Activated CD8-positive, alpha-beta T cell treated with anti-CD3 and anti-CD28 coated beads for 36 hours (primary cell): ENCODE measurements around the gene ARL4C. TPM values are rescaled to one million over a fixed set of nuclear protein-coding genes. Genes with fewer than 3 reads are reported as not detected.
A peak's percentile ranks its signal among the peaks of the same experiment; 100 is the strongest.

Experiments used
- ATAC-seq: fragments of 200-7000 bp; cut with Tn5 transposase; one replicate; pipeline ENCODE4 v1.10.0; 2021; ENCODE audit warnings: mild to moderate bottlenecking, moderate library complexity
- CTCF ChIA-PET: fragments of 350-600 bp; sonication (Branson Sonifier 250); formaldehyde crosslinking; loops from one replicate; lab custom pipeline; 2021; ENCODE audit warnings: antibody characterized with exemption; lab: Charles Lee
- POLR2A ChIA-PET: fragments of 350-600 bp; sonication (Branson Sonifier 250); formaldehyde crosslinking; loops from one replicate; lab custom pipeline; 2021; ENCODE audit warnings: antibody characterized with exemption; lab: Charles Lee
- DNase-seq: peaks from one replicate; pipeline ENCODE4 v3.0.0-alpha.2; 2020
- H3K27ac Mint-ChIP-seq: one replicate; pipeline ENCODE4 v1.8.0; 2021; ENCODE audit warnings: mild to moderate bottlenecking, mixed read lengths
- H3K27me3 Mint-ChIP-seq: one replicate; pipeline ENCODE4 v1.8.0; 2021; ENCODE audit warnings: mixed read lengths
- H3K36me3 Mint-ChIP-seq: one replicate; pipeline ENCODE4 v1.8.0; 2021; ENCODE audit warnings: low read depth, mixed read lengths
- H3K4me1 Mint-ChIP-seq: one replicate; pipeline ENCODE4 v1.8.0; 2021; ENCODE audit warnings: low read depth, mixed read lengths
- H3K4me3 Mint-ChIP-seq: one replicate; pipeline ENCODE4 v1.8.0; 2021; ENCODE audit warnings: mild to moderate bottlenecking, moderate library complexity, mixed read lengths
- H3K9me3 Mint-ChIP-seq: one replicate; pipeline ENCODE4 v1.8.0; 2021; ENCODE audit warnings: mixed read lengths
- CTCF ChIP-seq: fragments of 200-600 bp; IDR thresholded peaks from one replicate; pipeline ENCODE4 v1.8.0; 2022; ENCODE audit warnings: antibody characterized with exemption, mild to moderate bottlenecking
- intact Hi-C: fragments of 100-400 bp; cut with micrococcal nuclease; formaldehyde crosslinking; loops from one replicate; pipeline ENCODE4 v1.10.0; 2022
- total RNA-seq, 2 experiments: library from RNA; stranded (reverse); gene quantifications; one replicate each; pipeline ENCODE4 v1.2.3, GENCODE V29; 2021

Gene ARL4C
- total RNA-seq, 2 experiments from 2014 or later: 44.8 to 45.1 TPM

GRCh38 chr2:234481301-234481700 lies 15.6 kb downstream of the ARL4C start:
- Mint-ChIP-seq H3K9me3 (peaks cover 3% of the 10 kb centered on the region), H3K36me3 (no peaks in the 10 kb centered on the region), H3K27ac (no peak overlapping the region), H3K4me1 (peaks cover 66% of the 10 kb centered on the region), H3K4me3 (no peak overlapping the region), H3K27me3 (no peaks in the 10 kb centered on the region)
- no peak for ATAC-seq
- DNase-seq: no peak
- intact Hi-C loops: no loop called here
- no peak for TF ChIP-seq CTCF
- POLR2A ChIA-PET: interaction anchor here (2.5 kb wide), 1 partner anchor 27 kb away, joined by 8 read pairs; no protein-coding TSS in a partner anchor
- CTCF ChIA-PET: interaction anchor here (3.0 kb wide), 1 partner anchor 15 kb away, joined by 36 read pairs; no protein-coding TSS in a partner anchor

- ATAC-seq (no peak), DNase-seq (no peak)
- Mint-ChIP-seq H3K4me1 (peaks cover 68% of the 10 kb centered on the region), H3K36me3 (no peaks in the 10 kb centered on the region), H3K27me3 (no peaks in the 10 kb centered on the region), H3K27ac (no peak overlapping the region), H3K9me3 (peaks cover 3% of the 10 kb centered on the region), H3K4me3 (no peak overlapping the region)
- ChIA-PET CTCF (no interaction called here), POLR2A (no interaction called here)
- intact Hi-C loops: no loop called here
- TF ChIP-seq CTCF: no peak
Observed at GRCh38 chr2:234480337-234480736, 16.5 kb downstream of the ARL4C start.

GRCh38 chr2:234479465-234479864 lies 17.4 kb downstream of the ARL4C start:
- no peak for DNase-seq
- Mint-ChIP-seq H3K36me3 (no peaks in the 10 kb centered on the region), H3K4me1 (peaks cover 66% of the 10 kb centered on the region), H3K4me3 (no peak overlapping the region), H3K27me3 (no peaks in the 10 kb centered on the region), H3K27ac (no peak overlapping the region), H3K9me3 (peaks cover 3% of the 10 kb centered on the region)
- POLR2A ChIA-PET: interaction anchor here (1.8 kb wide), 1 partner anchor 10 kb away, joined by 5 read pairs; no protein-coding TSS in a partner anchor
- no peak for TF ChIP-seq CTCF
- intact Hi-C loops: no loop called here
- CTCF ChIA-PET: no interaction called here
- ATAC-seq: no peak

- ATAC-seq: peak; percentile 52
Observed at GRCh38 chr2:234478121-234478858, 18.6 kb downstream of the ARL4C start.

More at GRCh38 chr2:234478121-234478858, 18.6 kb downstream of the ARL4C start:
- peak; percentile 70 for DNase-seq
- intact Hi-C loops: no loop called here
- no peak overlapping the region for H3K4me3 Mint-ChIP-seq
- H3K4me1 Mint-ChIP-seq: peaks cover 54% of the 10 kb centered on the region
- ChIA-PET POLR2A (interaction anchor here (0.9 to 1.8 kb wide), 6 partner anchors 8 to 1091 kb away, joined by 3 to 5 read pairs (median 4); no protein-coding TSS in a partner anchor), CTCF (interaction anchor here (1.1 to 3.1 kb wide), 4 partner anchors 9 to 32 kb away, joined by 3 to 12 read pairs (median 4); no protein-coding TSS in a partner anchor)
- TF ChIP-seq CTCF: no peak
- peak overlapping the region; percentile 67 for H3K27ac Mint-ChIP-seq
- no peaks in the 10 kb centered on the region for H3K27me3 Mint-ChIP-seq
- no peaks in the 10 kb centered on the region for H3K36me3 Mint-ChIP-seq
- peaks cover 3% of the 10 kb centered on the region for H3K9me3 Mint-ChIP-seq
